ENCODE data around the gene GUCA2A. TPM values are rescaled to one million over a fixed set of nuclear protein-coding genes. Genes with fewer than 3 reads are reported as not detected.

The GUCA2A gene
- total and polyA plus RNA-seq, 2 of the 8 experiments (the other 6 are each of a cell fraction or from before 2014, with no cell fraction given), result not detected

DNA sequence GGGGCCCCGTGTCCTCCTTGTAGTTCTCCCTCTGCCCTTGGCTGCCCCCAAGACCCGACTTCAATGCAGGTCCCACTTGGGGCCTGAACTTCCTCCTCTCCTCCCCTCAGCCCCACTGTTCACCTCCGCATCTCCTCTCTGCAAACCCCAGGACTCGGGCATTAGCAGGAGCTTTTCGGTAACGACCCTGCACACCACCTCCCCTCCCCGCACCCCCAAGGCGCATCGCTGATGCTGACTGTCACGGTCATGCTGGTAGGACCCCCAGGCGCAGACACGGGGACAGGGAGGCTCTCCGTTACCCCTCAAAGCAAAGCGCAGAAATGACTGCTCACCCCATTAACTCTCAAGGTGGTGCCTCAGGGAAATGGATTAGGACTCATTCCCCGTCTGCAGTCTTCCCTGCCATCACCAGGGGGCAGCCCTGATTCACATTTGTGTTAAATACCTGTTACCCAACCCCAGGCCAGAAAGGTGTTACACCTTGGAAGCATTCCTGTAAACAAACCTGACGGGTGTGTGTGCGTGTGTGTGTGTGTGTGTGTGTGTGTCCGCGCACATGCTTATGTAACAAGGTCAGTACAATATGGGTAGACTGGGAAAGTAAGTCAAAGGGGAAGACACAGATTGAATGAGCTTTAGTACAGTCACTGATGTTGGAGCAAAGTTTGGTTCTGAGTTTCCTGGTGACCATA lies 17.8 kb downstream of the GUCA2A start (continued):
- TF ChIP-seq ZNF274 (IDR thresholded peaks at IDR 0.05; ENCODE audit: borderline replicate concordance, extremely low read depth, low read length) (no peak), KDM4A (IDR thresholded peaks at IDR 0.05; ENCODE audit: low read depth, low read length, severe bottlenecking) (no peak), SRF (IDR thresholded peaks at IDR 0.05; ENCODE audit: low read depth, low read length) (no peak), HDAC2 (IDR thresholded peaks at IDR 0.05; ENCODE audit: borderline replicate concordance in 1 of 2, low read depth in 2 of 2, low read length in 2 of 2) (no peak), TCF12 (IDR thresholded peaks at IDR 0.05; ENCODE audit: low read depth, low read length) (no peak), MAX (IDR thresholded peaks at IDR 0.05) (peak; percentile 55), CTCF (IDR thresholded peaks at IDR 0.05; ENCODE audit: control extremely low read depth in 1 of 3, insufficient read depth in 1 of 3, low read depth in 1 of 3, low read length in 3 of 3) (peak; percentile 83 to 92 (median 88))

Data from H1 (cell line).